HG03175 (cell line): ENCODE data around the gene ABCA7.
"Not testable (repeated sequence)": the region's sequence is repeated elsewhere in the genome, so short reads cannot be mapped to it uniquely, and the experiment has no call there.

Experiments
- ATAC-seq: cut with Tn5 transposase; IDR thresholded peaks from one replicate; pipeline ENCODE4 v1.9.1; 2021; ENCODE audit warnings: mild to moderate bottlenecking, moderate library complexity; ENCODE audit not compliant: unreplicated experiment

The ABCA7 gene

DNA sequence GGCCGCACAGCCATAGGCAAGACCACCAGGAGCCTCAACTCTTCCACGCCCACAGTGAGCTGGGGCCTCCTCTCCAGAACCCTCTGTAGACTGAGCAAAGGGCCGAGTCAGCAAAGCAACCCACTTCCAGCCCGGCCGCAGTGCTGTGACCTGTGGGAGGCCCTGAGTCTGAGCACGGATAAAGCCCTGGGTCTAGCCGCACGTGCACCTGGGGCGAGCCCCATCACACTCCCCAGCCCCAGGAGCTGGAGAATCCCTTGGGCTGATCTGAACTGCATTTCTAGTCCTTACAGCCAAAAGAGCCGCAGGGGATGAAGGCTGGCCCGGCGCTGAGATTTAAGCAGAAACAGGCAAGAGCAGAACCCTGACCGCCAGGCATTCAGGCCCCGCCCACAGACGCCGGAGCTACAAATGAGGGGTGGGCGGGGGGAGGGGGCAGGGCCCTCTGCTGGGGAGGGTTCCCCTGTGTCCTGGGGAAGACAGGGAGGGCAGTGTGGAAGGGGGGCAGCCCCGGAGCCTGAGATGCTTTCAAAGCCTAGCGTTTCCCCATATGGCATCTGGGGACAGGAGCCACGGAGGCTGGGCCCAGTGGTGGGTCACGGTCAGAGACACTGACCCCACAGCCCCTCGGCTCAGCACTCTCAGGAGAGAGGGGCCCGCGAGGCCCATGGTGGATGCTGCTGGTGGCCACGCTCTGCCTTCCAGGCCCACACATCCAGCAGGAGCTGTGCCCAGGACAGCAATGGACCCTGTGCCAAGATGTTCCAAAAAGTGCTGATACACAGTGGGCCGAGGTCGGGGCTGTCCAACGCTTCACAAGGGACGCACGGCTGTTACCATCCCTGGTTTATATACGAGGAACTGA is 23.9 kb upstream of the ABCA7 start:
- ATAC-seq, result no peak

DNA sequence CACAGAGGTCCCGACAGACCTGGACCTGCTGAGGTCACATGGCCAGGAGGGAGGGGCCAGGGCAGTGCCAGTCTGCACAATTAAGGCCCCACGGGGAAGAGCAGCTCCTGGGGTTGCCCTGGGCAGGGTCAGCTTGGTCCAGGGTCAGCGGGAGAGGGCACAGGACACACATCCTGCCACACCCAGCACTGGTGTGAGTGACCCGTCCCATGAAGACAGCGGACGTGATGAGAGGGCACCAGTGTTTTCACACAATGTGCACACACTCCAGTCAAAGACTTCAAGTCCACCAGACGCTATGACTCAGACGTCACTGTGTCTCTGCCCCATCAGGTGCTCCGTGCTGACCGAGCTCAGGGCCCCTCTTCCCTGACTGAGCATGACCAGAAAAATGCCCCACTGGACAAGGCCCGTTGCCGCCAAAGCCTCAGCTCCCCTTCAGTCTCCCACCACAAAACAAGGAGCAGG is 23.2 kb upstream of the ABCA7 start:
- ATAC-seq, result no peak

GRCh38 chr19:1017115-1017905 is 22.6 kb upstream of the ABCA7 start:
- no peak for ATAC-seq

GRCh38 chr19:1017906-1018305 is 22.0 kb upstream of the ABCA7 start:
- no peak for ATAC-seq

GRCh38 chr19:1018393-1018792 is 21.5 kb upstream of the ABCA7 start:
- ATAC-seq, result no peak

- no peak for ATAC-seq
These were observed 20.8 kb upstream of the ABCA7 start for GRCh38 chr19:1018932-1019615.

DNA sequence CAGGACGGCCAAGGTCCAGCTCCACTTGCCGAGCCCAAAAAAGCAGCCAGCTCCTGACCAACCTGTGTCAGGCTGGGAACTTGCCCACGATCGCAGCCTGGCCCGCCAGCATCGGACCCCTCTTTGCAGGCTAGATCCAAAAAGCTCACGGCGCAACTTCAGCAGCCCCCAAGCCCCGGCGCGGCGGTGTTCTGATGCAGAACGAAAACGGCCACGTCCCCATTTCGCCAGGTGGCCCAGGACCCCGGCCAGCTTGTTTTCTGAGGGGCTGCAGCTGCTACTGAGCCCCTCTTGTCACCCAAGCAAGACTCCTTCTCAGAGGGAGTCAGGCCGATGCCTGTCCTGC is 20.3 kb upstream of the ABCA7 start:
- ATAC-seq, result no peak

DNA sequence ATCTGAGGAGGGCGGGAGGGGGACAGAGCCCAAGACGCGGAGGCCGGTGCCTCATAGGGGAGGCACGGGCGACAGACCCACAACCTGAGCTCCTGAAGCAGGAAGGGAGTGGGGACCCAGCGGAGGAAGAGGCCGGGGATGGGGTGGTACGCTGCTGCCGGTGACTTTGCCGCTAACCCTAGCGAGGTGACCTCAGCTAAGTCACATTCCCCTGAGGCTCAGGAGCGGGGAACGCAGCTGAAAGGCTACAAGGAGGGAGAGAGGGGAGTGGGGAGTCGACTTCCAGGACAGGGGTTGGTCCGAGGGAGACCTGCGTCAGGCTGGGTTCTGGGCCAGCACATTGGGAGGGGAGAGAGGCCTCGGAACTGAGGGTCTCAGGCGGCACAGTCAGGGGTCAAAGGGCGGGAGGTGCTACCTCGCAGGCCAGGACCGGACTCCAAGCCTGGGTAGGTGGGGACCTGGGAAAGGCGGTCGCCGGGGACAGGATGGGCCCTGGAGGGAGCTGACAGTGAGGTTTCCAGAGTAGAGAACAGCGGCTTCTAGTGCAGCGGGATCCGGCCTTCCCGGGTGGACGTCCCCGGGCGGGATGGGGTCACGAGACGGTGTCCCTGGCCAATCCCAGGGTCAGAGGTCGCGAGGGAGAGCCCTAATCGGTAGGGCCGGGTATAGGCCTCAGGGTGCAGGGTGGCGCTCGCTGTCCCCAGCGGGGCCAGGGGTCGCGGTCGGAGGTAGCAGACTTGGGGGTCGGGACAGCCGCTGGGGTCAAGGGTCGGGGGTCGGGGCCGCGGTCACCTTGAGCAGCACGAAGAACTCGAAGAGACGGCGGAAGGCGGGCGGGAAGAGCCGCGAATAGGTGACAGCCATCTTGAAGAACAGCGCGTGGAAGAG is 19.7 kb upstream of the ABCA7 start:
- ATAC-seq, result no peak

- ATAC-seq, result peak; percentile 82
These were observed 19.0 kb upstream of the ABCA7 start, which contains the start of gene TMEM259 for GRCh38 chr19:1020868-1021425. TMEM259 (minus strand) TSS chr19:1021123; CDS start chr19:1020996, 127 bp downstream.

GRCh38 chr19:1023883-1024188 is 16.1 kb upstream of the ABCA7 start:
- not testable (repeated sequence) for ATAC-seq

- not testable (repeated sequence) for ATAC-seq
These were observed 14.8 kb upstream of the ABCA7 start for GRCh38 chr19:1025080-1025479.

- no peak for ATAC-seq
These were observed 13.7 kb upstream of the ABCA7 start, which contains the start of gene CNN2 for GRCh38 chr19:1025960-1026782. CNN2 (plus strand) TSS chr19:1026608; CDS start chr19:1026662, 54 bp downstream.

DNA sequence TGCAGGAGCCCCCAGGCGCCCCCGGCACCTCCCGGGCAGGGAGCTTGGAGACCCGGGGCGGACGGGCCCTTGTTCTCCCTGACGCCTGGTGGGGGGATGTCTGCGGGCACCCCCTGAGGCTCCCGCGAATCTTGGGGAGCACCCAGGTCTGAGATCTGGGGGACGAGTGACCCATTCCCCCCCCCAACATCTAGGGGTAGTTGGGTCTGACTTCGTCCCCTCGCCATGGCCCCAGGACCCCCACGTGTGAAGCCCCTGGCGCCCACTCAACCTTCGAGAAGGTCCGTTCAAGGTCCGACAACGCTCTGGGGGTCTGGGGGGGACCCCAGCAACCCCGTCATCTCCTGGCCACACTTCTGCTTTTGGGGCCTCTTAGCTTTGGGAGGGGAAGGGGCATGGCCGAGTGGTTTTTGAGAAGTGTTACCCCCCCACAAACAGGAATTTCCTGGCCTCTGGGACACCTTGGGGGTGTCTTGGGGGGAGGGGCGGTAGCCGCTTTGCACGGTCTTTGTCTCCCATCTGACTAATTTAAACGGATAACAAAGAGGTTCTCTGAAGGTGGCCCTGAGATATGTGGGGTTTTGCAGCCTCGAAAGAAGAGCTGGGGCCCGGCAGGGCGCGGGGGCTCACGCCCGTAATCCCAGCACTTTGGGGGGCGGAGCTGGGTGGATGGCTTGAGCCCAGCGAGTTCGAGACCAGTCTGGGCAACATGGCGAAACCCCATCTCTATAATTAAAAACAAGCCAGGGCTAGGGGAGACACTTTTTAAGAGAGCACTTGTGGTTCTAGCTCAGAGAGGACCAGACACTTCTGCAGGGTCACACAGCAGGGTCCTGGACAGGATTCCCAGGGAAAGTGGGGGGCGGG is 12.9 kb upstream of the ABCA7 start:
- no peak for ATAC-seq

DNA sequence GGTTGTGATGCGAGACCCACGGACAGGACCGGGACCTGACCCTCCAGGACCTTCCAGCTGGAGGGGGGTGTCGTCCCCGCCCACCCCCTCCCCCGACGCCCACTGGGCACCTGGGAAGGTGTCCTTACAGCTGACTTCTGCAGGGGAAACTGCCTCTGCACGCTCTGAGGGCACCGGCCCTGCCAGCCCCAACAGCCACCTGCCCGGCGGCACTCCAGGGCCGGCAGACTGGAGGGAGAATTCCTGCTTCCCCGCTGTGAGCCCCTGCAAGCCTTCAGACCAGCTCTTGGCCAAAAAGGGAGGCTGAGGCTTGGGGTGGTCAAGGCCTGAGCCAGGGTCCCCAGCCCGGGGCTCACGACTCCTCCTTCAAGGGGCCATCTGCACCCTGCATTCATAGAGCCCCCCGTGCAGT is 12.3 kb upstream of the ABCA7 start:
- ATAC-seq, result no peak

DNA sequence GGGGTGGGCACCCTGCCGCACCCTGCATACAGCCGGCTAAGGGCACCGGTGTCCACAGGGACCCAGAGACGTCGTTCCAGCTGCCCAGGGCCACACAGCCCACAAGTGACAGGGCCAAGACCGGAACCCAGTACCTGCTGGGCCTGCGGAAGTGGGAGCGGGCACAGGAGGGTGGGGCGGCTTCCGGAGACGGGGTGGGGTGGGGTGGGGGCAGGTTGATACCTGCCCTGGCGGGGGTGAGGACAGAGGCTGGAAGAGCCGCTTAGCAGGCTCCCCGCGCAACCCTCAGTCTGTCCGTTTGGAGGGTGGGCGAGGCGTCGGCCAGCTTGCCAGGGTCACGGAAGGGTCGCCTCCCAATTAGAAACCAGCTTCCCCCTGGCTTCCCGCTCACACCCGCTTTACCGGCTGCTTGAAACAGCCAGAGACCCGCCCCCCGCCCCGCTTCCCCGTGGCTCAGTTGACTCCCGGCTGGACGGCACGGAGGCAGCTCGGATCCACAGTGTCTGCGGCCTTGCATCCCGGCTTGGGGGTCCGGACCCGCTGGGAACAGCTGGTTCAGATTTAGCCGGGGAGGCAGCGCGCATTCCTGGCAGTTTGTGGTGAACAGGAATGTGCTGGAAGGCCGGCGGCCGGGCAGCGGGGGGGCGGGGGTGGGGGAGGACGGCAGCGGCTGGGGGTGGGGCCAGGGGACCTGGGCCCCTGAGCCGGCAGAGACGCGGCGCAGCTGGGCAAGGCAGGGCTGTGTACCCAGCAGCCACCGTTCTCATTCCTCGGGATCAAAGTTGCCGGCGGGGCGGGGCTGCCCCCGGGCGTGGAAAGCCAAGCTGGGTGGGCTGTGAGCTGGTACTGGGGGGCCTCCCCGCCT is 11.6 kb upstream of the ABCA7 start:
- ATAC-seq, result no peak

GRCh38 chr19:1032264-1032867 is 7.5 kb upstream of the ABCA7 start:
- no peak for ATAC-seq
